Transverse colon (tissue), 4 donors: ENCODE data around the gene ZNF638.
A peak's percentile ranks its signal among the peaks of the same experiment; 100 is the strongest.

Experiments used
- EP300 ChIP-seq: sonication (generic); formaldehyde crosslinking; IDR thresholded peaks from one replicate; pipeline ENCODE4 v1.6.1; 2017; ENCODE audit warnings: antibody characterized with exemption, low read depth
- POLR2A ChIP-seq: fragments of 450-650 bp; IDR thresholded peaks from one replicate; pipeline ENCODE4 v1.6.1; 2016; ENCODE audit warnings: antibody characterized with exemption, mild to moderate bottlenecking, moderate library complexity
- POLR2AphosphoS5 ChIP-seq, 3 donors: sonication (generic); formaldehyde crosslinking; IDR thresholded peaks; one replicate each; pipeline ENCODE4 v1.6.1; 2016; ENCODE audit warnings: antibody characterized with exemption in 3 of 3
- TF ChIP-seq, protein P1 (sequence below), 5 experiments: fragments of 200-600 bp in 3 of 5; fragments of 450-650 bp in 2 of 5; sonication (generic) in 3 of 5; IDR thresholded peaks; 1 replicate in 2 of 5; 2 replicates in 3 of 5; pipeline ENCODE4 v1.5.1; 2016 to 2017; ENCODE audit warnings: antibody characterized with exemption in 5 of 5, inconsistent platforms in 3 of 5, mild to moderate bottlenecking in 2 of 5, moderate library complexity in 1 of 5

DNA sequence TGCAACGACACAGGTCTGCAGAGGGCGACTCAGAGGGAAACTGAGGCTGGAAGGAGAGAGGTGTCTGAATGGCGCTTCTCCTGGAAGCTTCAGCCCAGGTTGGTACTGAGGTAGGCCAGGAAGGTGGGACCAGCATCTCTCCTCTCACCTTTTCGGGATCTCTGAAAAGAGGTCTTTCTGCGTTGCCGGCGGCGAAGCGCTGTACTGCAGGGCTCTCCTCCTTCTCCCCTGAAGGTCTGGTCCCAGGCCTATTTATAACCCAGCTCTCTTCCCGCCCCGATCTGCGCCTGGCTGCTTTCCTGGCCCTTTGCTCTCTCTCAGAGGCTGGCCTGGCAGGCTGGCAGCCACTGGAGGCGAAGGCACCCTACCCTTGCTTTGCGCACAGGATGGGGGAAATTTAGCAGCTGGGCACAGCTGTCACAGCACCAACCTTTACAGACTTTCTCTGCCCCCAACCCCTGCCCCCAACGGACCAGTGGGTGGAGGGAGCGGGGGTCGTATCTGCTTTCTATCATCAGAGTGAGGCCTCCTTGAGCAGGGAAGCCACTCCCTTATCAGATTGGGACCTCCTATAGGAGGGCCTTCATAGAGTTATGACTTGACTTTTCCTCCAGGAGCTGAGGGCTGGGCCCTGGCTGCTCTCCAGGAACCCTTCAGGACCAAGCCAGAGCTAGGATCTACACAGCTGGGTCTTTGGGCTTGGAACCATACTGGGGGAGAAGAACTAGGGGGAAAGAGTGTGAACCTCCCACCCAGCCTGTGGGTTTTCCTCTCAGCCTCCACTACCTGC lies 122.8 kb downstream of the ZNF638 start:
- TF ChIP-seq EP300 (no peak), POLR2AphosphoS5 (IDR thresholded peaks at IDR 0.05) (peak in 1 of 3 donors; percentile 30), POLR2A (no peak)
- TF ChIP-seq, protein P1, sequence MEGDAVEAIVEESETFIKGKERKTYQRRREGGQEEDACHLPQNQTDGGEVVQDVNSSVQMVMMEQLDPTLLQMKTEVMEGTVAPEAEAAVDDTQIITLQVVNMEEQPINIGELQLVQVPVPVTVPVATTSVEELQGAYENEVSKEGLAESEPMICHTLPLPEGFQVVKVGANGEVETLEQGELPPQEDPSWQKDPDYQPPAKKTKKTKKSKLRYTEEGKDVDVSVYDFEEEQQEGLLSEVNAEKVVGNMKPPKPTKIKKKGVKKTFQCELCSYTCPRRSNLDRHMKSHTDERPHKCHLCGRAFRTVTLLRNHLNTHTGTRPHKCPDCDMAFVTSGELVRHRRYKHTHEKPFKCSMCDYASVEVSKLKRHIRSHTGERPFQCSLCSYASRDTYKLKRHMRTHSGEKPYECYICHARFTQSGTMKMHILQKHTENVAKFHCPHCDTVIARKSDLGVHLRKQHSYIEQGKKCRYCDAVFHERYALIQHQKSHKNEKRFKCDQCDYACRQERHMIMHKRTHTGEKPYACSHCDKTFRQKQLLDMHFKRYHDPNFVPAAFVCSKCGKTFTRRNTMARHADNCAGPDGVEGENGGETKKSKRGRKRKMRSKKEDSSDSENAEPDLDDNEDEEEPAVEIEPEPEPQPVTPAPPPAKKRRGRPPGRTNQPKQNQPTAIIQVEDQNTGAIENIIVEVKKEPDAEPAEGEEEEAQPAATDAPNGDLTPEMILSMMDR (IDR thresholded peaks at IDR 0.05) = no peak
